Activated naive CD8-positive, alpha-beta T cell treated with anti-CD3 and anti-CD28 coated beads, Interleukin-2, amount 50 U/mL, for 16 hours (primary cell): ENCODE data around the gene EPHA3.
"Not testable (repeated sequence)": the region's sequence is repeated elsewhere in the genome, so short reads cannot be mapped to it uniquely, and the experiment has no call there.

ENCODE experiments used
- DNase-seq: peaks from one replicate; pipeline ENCODE4 v3.0.0-alpha.2; 2020; ENCODE audit warnings: low read depth, low spot score

Gene EPHA3

GRCh38 chr3:89280822-89281365, 173.5 kb downstream of the EPHA3 start:
- DNase-seq: no peak

GRCh38 chr3:89287902-89288508, 180.6 kb downstream of the EPHA3 start:
- DNase-seq: no peak

- no peak for DNase-seq
Measured at GRCh38 chr3:89289574-89290190, 182.3 kb downstream of the EPHA3 start.

- no peak for DNase-seq
Measured at GRCh38 chr3:89297199-89297598, 189.8 kb downstream of the EPHA3 start.

GRCh38 chr3:89300526-89300925, 193.1 kb downstream of the EPHA3 start:
- DNase-seq: no peak

- no peak for DNase-seq
Measured at GRCh38 chr3:89300981-89301380, 193.6 kb downstream of the EPHA3 start.

GRCh38 chr3:89303701-89304100, 196.3 kb downstream of the EPHA3 start:
- no peak for DNase-seq

- DNase-seq: no peak
Measured at GRCh38 chr3:89306540-89306939, 199.1 kb downstream of the EPHA3 start.

- DNase-seq: no peak
Measured at GRCh38 chr3:89311581-89311980, 204.2 kb downstream of the EPHA3 start.

- no peak for DNase-seq
Measured at GRCh38 chr3:89312141-89312540, 204.7 kb downstream of the EPHA3 start.

- DNase-seq: no peak
Measured at GRCh38 chr3:89314454-89315098, 207.2 kb downstream of the EPHA3 start.

GRCh38 chr3:89315750-89316470, 208.5 kb downstream of the EPHA3 start:
- DNase-seq: no peak

GRCh38 chr3:89320186-89320585, 212.8 kb downstream of the EPHA3 start:
- no peak for DNase-seq

- no peak for DNase-seq
Measured at GRCh38 chr3:89326997-89327396, 219.6 kb downstream of the EPHA3 start.

- no peak for DNase-seq
Measured at GRCh38 chr3:89332386-89332785, 225.0 kb downstream of the EPHA3 start.

- no peak for DNase-seq
Measured at GRCh38 chr3:89332793-89333192, 225.4 kb downstream of the EPHA3 start.

GRCh38 chr3:89335693-89336092, 228.3 kb downstream of the EPHA3 start:
- no peak for DNase-seq

- no peak for DNase-seq
Measured at GRCh38 chr3:89340408-89340807, 233.0 kb downstream of the EPHA3 start.

GRCh38 chr3:89344076-89344475, 236.7 kb downstream of the EPHA3 start:
- DNase-seq: no peak

- not testable (repeated sequence) for DNase-seq
Measured at GRCh38 chr3:89350935-89351334, 243.5 kb downstream of the EPHA3 start.

- DNase-seq: no peak
Measured at GRCh38 chr3:89353465-89353864, 246.0 kb downstream of the EPHA3 start.

- DNase-seq: no peak
Measured at GRCh38 chr3:89358281-89358680, 250.9 kb downstream of the EPHA3 start.
